Left ventricle myocardium inferior (tissue), 1 donor: ENCODE results near the gene HDAC9. TPM values are rescaled to one million over a fixed set of nuclear protein-coding genes. Genes with fewer than 3 reads are reported as not detected.

Experiments
- DNase-seq: peaks from one replicate; pipeline ENCODE4 v3.0.0-alpha.2; 2020
- H3K27ac ChIP-seq: fragments of 200-600 bp; replicated peaks from 2 replicates; pipeline ENCODE4 v1.8.0; 2021
- H3K27me3 ChIP-seq: fragments of 200-600 bp; 2 replicates; pipeline ENCODE4 v1.8.0; 2021; ENCODE audit warnings: low read depth
- H3K36me3 ChIP-seq: fragments of 200-600 bp; 2 replicates; pipeline ENCODE4 v1.8.0; 2021
- H3K4me1 ChIP-seq: fragments of 200-600 bp; 2 replicates; pipeline ENCODE4 v1.8.0; 2021
- H3K4me3 ChIP-seq: fragments of 200-600 bp; 2 replicates; pipeline ENCODE4 v1.8.0; 2021; ENCODE audit warnings: mild to moderate bottlenecking, moderate library complexity
- H3K9me3 ChIP-seq: fragments of 200-600 bp; replicated peaks from 2 replicates; pipeline ENCODE4 v1.8.0; 2021
- CTCF ChIP-seq: fragments of 200-600 bp; IDR thresholded peaks from 2 replicates; pipeline ENCODE4 v1.8.0; 2021; ENCODE audit warnings: antibody characterized with exemption, mild to moderate bottlenecking, borderline replicate concordance
- intact Hi-C: fragments of 100-400 bp; cut with micrococcal nuclease; formaldehyde crosslinking; loops from one replicate; pipeline ENCODE4 v1.11.0; 2022
- total RNA-seq: library from RNA; stranded (reverse); fragmentation: NEBNext Ultra II Directional; extraction: Animal tissue kit (Norgen Biotek cat#: 25700); gene quantifications from one replicate; pipeline ENCODE4 v1.2.1, GENCODE V29; 2021
- donor health status: DM: no; HTN: yes; CAD: no; lungs with severe emphysema.

Gene HDAC9
- total RNA-seq, 1 donor from 2014 or later = 39.6 TPM

GRCh38 chr7:18753972-18754610 lies 258.5 kb downstream of the HDAC9 start:
- no peaks in the 10 kb centered on the region for H3K9me3 ChIP-seq
- no peak overlapping the region for H3K27ac ChIP-seq
- no peaks in the 10 kb centered on the region for H3K4me1 ChIP-seq
- peaks cover 9% of the 10 kb centered on the region for H3K36me3 ChIP-seq
- H3K27me3 ChIP-seq = no peaks in the 10 kb centered on the region
- TF ChIP-seq CTCF = no peak
- no peak overlapping the region for H3K4me3 ChIP-seq
- intact Hi-C loops = no loop called here
- no peak for DNase-seq

GRCh38 chr7:18754766-18755165 lies 259.2 kb downstream of the HDAC9 start:
- Histone ChIP-seq H3K27me3 (no peaks in the 10 kb centered on the region), H3K4me1 (no peaks in the 10 kb centered on the region), H3K27ac (no peak overlapping the region), H3K9me3 (no peaks in the 10 kb centered on the region), H3K36me3 (peaks cover 4% of the 10 kb centered on the region), H3K4me3 (no peak overlapping the region)
- no peak for TF ChIP-seq CTCF
- DNase-seq = no peak
- intact Hi-C loops = no loop called here

- no peak for DNase-seq
- H3K27ac ChIP-seq = no peak overlapping the region
- H3K9me3 ChIP-seq = no peaks in the 10 kb centered on the region
- H3K4me3 ChIP-seq = no peak overlapping the region
- TF ChIP-seq CTCF = no peak
- H3K27me3 ChIP-seq = no peaks in the 10 kb centered on the region
- no peaks in the 10 kb centered on the region for H3K36me3 ChIP-seq
- H3K4me1 ChIP-seq = no peaks in the 10 kb centered on the region
- intact Hi-C loops = no loop called here
Measured at GRCh38 chr7:18755793-18756192, 260.2 kb downstream of the HDAC9 start.

- DNase-seq = no peak
- no peak overlapping the region for H3K27ac ChIP-seq
- TF ChIP-seq CTCF = no peak
- H3K4me3 ChIP-seq = no peak overlapping the region
- no peaks in the 10 kb centered on the region for H3K4me1 ChIP-seq
- H3K27me3 ChIP-seq = no peaks in the 10 kb centered on the region
- no peaks in the 10 kb centered on the region for H3K9me3 ChIP-seq
- H3K36me3 ChIP-seq = no peaks in the 10 kb centered on the region
- intact Hi-C loops = no loop called here
Measured at GRCh38 chr7:18756378-18757050, 261.0 kb downstream of the HDAC9 start.

GRCh38 chr7:18760046-18760445 lies 264.5 kb downstream of the HDAC9 start:
- no peak overlapping the region for H3K27ac ChIP-seq
- no peaks in the 10 kb centered on the region for H3K36me3 ChIP-seq
- intact Hi-C loops = no loop called here

More at GRCh38 chr7:18760046-18760445, 264.5 kb downstream of the HDAC9 start:
- H3K4me1 ChIP-seq = no peaks in the 10 kb centered on the region
- DNase-seq = no peak
- no peaks in the 10 kb centered on the region for H3K27me3 ChIP-seq
- H3K4me3 ChIP-seq = no peak overlapping the region
- H3K9me3 ChIP-seq = no peaks in the 10 kb centered on the region
- no peak for TF ChIP-seq CTCF
